Measurements from ENCODE around the gene EIF2S1.

GRCh38 chr14:67331368-67332125 is 28.6 kb upstream of the EIF2S1 start:
- no peak for TF ChIP-seq POLR2AphosphoS5 (IDR thresholded peaks at IDR 0.05; ENCODE audit: low read depth, low read length)
- TF ChIP-seq PAX5 (IDR thresholded peaks at IDR 0.05; ENCODE audit: insufficient read depth, low read length, severe bottlenecking): no peak
